HFF-Myc (cell line): ENCODE data around the gene CCDC88B.

Source experiments
- DNase-seq: peaks from one replicate; pipeline ENCODE4 v3.0.0-alpha.2; 2011; ENCODE audit warnings: low read depth; ENCODE audit errors: extremely low read depth
- H3K4me3 ChIP-seq: replicated peaks from 2 replicates; pipeline ENCODE4 v1.5.1; 2011; ENCODE audit warnings: low read depth, mild to moderate bottlenecking, control low read depth, low read length
- TF ChIP-seq, protein P1 (sequence below): IDR thresholded peaks from 2 replicates; pipeline ENCODE4 v1.5.1; 2012; ENCODE audit warnings: mild to moderate bottlenecking, low read depth, low read length, control low read depth; ENCODE audit errors: missing control alignments

The CCDC88B gene

DNA sequence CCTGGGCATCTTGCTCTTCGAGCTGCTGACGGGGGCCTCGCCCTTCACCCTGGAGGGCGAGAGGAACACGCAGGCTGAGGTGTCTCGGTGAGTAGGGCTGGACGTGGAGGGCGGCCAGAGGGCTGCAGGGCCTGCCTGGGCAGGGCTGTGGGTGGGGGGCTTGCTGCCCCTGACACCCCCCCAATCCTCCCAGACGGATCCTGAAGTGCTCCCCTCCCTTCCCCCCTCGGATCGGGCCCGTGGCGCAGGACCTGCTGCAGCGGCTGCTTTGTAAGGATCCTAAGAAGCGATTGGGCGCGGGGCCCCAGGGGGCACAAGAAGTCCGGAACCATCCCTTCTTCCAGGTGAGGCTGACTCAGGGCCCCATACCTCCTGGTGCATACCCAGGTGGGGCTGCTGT lies 21.7 kb downstream of the CCDC88B start:
- DNase-seq: no peak
- H3K4me3 ChIP-seq: no peak overlapping the region
- TF ChIP-seq, protein P1, sequence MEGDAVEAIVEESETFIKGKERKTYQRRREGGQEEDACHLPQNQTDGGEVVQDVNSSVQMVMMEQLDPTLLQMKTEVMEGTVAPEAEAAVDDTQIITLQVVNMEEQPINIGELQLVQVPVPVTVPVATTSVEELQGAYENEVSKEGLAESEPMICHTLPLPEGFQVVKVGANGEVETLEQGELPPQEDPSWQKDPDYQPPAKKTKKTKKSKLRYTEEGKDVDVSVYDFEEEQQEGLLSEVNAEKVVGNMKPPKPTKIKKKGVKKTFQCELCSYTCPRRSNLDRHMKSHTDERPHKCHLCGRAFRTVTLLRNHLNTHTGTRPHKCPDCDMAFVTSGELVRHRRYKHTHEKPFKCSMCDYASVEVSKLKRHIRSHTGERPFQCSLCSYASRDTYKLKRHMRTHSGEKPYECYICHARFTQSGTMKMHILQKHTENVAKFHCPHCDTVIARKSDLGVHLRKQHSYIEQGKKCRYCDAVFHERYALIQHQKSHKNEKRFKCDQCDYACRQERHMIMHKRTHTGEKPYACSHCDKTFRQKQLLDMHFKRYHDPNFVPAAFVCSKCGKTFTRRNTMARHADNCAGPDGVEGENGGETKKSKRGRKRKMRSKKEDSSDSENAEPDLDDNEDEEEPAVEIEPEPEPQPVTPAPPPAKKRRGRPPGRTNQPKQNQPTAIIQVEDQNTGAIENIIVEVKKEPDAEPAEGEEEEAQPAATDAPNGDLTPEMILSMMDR: no peak

DNA sequence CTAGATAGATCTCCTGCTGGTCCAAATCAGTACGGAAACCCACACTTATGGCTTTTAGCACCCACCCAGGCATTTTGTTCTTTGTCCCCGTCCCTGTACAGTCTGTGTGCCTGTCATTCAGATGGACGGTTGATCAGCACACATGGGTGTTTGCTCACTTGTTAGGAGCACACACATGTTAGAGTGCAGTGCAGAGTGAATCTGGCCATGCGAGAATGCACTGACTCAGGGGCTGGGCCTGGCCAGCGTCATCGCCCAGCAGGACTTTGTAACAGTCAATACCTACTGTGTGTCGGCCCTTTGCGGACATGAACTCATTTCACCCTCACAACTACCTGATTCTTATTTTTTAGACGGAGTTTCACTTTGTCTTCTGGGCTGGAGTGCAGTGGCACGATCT lies 22.3 kb downstream of the CCDC88B start:
- TF ChIP-seq, protein P1: no peak
- no peak overlapping the region for H3K4me3 ChIP-seq
- DNase-seq: no peak

DNA sequence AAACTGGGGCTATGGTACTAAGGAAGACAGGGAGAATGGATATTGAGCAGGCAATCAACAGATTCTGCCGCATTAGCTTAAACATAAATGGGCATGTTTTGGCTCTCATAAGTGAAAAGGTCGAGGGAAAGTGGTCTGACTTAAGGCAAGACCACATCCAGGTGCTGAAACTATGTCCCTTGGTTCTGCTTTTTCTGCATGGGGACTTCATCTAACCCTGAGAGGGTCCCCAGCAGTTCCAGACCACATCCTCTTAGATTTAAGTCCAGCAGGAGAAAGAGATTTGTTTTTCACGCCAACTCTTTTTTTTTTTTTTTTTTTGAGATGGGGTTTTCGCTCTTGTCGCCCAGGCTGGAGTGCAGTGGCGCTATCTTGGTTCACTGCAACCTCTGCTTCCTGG lies 24.4 kb downstream of the CCDC88B start:
- DNase-seq: no peak
- H3K4me3 ChIP-seq: no peak overlapping the region
- TF ChIP-seq, protein P1: no peak

DNA sequence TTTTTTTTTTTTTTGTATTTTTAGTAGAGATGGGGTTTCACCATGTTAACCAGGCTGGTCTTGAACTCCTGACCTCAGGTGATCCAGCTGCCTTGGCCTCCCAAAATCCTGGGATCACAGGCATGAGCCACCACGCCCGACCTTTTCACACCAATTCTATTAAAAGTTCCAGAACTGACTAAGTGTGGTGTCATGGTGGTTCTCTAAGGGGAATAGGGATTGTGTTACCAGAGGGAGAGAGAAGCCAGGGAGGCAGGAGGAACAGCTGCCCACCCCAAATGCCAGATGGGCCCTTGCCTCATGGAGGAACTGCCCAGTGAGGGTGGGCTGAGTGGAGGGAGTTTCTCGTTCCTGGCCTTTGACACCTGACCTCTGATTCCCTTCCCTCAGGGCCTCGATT lies 24.9 kb downstream of the CCDC88B start:
- TF ChIP-seq, protein P1: no peak
- no peak overlapping the region for H3K4me3 ChIP-seq
- no peak for DNase-seq

DNA sequence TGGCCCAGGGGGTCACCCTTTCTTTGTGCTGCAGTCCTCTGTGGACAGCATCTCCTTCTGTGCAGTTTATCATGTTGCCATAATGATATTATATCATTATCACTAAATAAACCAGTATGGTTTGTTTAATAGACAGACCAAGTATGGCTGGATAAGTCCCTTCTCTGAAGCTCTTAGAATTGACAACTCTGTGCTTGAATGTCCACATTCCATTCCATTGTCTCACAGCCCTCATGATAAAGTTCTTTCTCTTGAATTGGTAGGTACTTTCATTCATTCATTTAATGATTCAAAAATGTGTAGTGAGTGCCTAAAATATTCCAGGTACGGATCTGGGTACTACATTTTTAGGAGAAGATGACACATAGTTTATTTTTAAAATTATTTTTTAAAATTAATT lies 26.7 kb downstream of the CCDC88B start:
- DNase-seq: no peak
- H3K4me3 ChIP-seq: no peak overlapping the region
- TF ChIP-seq, protein P1: no peak

DNA sequence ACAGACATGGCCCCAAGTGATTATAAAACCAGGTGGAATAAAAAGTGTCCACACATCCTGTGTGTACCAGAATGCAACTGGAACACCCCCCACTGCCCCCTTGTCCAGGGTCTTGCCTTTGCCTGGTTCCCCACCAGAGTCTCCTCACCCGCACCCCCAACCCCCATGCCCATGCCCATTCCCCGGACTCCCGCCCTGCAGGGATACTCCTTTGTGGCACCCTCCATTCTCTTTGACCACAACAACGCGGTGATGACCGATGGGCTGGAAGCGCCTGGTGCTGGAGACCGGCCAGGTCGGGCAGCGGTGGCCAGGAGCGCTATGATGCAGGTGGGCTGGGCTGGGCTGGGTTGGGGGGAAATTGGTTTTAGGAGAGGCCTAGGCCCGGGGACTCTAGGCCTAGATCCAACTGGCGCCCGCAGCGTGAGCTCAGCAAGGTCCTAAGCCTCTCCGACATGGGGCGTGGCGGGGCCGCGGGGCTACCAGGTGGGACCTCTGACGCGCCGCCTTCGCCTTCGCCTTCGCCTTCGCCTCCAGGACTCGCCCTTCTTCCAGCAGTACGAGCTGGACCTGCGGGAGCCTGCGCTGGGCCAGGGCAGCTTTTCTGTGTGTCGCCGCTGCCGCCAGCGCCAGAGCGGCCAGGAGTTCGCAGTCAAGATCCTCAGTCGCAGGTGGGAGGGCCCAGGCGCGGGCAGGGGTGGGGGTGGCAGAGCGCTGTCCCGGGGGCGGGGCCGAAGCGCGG lies 28.1 kb downstream of the CCDC88B start:
- TF ChIP-seq, protein P1: no peak
- H3K4me3 ChIP-seq: no peak overlapping the region
- no peak for DNase-seq

DNA sequence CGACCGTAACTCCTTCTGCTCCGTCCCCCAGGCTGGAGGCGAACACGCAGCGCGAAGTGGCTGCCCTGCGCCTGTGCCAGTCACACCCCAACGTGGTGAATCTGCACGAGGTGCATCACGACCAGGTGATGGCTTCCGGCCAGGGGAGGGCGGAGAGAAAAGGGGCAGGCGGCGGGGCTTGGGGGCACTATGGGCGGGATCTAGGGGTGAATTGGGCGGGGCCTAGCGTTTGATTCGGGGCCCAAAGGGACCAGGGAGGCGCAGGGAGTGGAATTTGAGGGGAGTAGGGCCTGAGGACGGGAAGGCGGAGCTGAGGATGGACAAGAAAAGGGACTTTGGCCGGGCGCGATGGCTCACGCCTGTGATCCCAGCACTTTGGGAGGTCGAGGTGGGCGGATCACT lies 28.7 kb downstream of the CCDC88B start:
- DNase-seq: no peak

More for the DNA sequence above, 28.7 kb downstream of the CCDC88B start:
- TF ChIP-seq, protein P1: no peak
- no peak overlapping the region for H3K4me3 ChIP-seq
